ENCODE measurements around the gene PATL2.
"Not testable (repeated sequence)": the region's sequence is repeated elsewhere in the genome, so short reads cannot be mapped to it uniquely, and the experiment has no call there.

PATL2 gene

DNA sequence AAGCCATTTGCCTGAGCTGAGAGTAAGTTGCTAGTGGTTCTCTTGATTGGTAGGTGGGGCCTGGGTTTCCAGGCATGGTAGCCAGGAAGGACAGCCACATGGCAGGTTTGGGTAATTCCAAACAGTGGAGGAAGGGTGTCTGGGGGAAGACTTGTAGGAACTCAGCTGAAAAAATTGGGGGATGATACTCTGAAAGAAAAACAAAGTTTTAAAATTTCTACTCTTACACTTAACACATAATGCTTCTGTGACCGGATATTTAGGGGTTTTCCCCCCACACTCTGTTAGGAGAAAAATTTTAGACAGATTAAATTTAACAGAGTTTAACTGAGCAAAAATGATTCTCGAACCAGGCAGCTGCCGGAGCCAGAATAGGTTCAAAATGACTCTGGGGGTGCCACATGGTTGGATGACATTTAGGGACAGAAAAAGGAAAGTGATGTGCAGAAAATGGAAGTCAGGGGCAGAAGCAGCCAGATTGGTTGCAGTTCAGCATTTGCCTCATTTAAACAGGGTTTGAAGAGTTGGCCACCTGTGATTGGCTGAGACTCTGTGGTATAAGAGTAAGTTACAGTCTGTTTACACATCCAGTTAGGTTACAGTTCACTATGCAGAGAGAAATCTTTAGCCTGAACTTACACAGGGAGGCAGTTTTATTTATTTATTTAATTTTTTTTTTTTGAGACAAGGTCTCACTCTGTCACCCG lies 8.3 kb upstream of the PATL2 start:
- in situ Hi-C loops (cut with MboI; ENCODE audit: low sequenced_read_pairs), result no loop called here

DNA sequence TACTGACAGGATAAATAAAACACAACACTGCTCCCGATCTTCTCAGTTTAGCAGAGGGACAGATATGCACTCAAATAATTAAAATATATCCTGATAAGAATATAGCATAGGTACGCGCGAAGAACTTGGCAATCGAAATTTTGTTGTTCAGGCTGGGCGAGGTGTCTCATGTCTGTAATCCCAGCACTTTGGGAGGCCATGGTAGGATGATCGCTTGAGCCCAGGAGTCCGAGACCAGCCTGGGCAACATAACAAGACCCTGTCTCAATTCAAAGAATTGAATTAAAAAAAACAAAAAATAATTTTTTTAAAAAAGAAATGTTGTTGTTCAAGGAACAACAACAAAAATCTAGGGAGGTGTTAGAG lies 7.8 kb upstream of the PATL2 start:
- in situ Hi-C loops (cut with MboI; ENCODE audit: low sequenced_read_pairs), result no loop called here

DNA sequence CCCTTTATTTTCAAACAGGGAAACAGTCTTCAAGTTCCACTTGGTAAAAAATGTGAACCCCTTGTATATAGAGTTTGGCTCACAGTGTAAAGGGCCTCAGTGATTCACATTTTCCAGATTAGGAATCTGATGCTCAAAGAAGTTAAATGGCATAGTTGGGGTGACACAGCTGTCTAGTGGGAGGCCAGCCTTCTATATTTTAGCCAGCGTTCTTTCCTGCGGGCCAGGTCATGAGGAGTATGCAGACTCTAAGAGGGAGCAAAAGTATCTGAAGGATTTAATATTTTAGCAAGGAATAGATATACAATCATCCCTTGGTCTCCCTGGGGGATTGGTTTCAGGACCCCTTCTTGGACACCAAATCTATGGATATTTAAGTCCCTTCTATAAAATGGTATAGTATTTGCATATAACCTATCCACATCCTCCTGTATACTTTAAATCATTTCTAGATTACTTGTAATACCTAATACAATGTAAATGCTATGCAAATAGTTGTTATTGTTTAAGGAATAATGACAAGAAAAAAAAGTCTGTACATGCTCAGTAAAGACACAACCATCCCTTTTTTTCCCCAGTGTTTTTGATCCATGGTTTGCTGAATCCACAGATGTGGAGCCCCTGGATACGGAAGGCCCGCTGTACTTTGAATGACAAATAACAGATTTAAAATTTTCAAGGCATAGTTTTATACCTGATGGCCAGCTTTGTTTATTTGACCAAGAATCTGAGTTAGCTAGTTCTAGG lies 7.2 kb upstream of the PATL2 start:
- in situ Hi-C loops (cut with MboI; ENCODE audit: low sequenced_read_pairs), result no loop called here

DNA sequence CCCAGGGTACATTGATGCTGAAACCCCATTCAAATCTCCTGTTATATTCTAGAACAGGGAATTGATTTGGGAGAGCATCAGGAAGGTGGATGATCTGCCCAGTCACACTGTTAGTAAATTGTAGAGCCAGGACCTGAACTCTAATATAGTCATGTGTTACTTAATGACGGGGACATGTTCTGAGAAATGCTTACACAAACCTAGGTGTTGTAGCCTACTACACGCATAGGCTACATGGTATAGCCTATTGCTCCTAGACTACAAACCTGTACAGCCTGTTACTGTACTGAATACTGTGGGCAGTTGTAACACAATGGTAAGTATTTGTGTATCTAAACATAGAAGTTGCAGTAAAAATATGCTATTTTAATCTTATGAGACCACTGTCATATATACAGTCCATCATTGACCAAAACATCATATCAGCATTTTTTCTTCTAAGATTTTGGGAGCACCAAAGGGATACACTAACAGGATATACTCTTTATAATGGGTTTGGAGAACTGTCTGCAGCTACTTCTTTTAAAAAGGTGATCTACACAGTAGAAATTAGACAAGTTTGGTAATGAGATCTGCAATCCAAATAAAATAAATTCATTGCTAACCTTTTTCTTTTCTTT lies 6.0 kb upstream of the PATL2 start:
- in situ Hi-C loops (cut with MboI; ENCODE audit: low sequenced_read_pairs), result no loop called here

DNA sequence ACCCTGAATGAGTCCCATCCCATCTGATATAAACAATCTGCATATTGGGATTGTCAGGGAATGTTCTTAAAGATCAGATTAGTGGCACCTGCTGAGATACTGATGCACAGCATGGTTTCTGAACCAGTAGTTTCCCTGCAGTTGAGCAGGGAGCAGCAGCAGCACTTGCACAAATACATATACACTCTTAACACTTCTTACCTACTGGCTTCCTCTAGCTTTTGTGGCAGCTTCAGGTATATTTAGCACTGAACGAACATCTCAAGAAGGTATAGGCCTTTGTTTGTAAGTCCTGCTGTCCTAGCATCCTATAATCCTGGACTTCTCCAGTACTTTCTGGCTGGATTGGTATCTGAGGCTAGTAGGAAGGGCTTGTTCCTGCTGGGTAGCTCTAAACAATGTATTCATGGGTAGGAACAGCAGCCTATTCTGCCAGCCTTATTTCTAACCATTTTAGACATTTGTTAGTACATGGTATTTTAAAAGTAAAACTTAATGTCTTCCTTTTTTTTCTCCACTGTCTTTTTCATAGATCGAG lies 4.7 kb upstream of the PATL2 start:
- in situ Hi-C loops (cut with MboI; ENCODE audit: low sequenced_read_pairs), result no loop called here

DNA sequence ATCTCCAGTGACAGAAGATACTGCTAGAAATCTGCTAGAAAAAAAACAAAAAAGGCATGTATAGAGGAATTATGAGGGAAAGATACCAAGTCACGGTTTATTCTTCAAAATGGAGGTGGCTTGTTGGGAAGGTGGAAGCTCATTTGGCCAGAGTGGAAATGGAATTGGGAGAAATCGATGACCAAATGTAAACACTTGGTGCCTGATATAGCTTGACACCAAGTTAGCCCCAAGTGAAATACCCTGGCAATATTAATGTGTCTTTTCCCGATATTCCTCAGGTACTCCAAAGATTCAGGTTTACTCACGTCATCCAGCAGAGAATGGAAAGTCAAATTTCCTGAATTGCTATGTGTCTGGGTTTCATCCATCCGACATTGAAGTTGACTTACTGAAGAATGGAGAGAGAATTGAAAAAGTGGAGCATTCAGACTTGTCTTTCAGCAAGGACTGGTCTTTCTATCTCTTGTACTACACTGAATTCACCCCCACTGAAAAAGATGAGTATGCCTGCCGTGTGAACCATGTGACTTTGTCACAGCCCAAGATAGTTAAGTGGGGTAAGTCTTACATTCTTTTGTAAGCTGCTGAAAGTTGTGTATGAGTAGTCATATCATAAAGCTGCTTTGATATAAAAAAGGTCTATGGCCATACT lies 4.1 kb upstream of the PATL2 start:
- in situ Hi-C loops (cut with MboI; ENCODE audit: low sequenced_read_pairs), result no loop called here

DNA sequence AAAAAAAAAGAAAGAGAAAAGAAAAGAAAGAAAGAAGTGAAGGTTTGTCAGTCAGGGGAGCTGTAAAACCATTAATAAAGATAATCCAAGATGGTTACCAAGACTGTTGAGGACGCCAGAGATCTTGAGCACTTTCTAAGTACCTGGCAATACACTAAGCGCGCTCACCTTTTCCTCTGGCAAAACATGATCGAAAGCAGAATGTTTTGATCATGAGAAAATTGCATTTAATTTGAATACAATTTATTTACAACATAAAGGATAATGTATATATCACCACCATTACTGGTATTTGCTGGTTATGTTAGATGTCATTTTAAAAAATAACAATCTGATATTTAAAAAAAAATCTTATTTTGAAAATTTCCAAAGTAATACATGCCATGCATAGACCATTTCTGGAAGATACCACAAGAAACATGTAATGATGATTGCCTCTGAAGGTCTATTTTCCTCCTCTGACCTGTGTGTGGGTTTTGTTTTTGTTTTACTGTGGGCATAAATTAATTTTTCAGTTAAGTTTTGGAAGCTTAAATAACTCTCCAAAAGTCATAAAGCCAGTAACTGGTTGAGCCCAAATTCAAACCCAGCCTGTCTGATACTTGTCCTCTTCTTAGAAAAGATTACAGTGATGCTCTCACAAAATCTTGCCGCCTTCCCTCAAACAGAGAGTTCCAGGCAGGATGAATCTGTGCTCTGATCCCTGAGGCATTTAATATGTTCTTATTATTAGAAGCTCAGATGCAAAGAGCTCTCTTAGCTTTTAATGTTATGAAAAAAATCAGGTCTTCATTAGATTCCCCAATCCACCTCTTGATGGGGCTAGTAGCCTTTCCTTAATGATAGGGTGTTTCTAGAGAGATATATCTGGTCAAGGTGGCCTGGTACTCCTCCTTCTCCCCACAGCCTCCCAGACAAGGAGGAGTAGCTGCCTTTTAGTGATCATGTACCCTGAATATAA lies 2.2 kb upstream of the PATL2 start:
- in situ Hi-C loops (cut with MboI; ENCODE audit: low sequenced_read_pairs), result no loop called here

DNA sequence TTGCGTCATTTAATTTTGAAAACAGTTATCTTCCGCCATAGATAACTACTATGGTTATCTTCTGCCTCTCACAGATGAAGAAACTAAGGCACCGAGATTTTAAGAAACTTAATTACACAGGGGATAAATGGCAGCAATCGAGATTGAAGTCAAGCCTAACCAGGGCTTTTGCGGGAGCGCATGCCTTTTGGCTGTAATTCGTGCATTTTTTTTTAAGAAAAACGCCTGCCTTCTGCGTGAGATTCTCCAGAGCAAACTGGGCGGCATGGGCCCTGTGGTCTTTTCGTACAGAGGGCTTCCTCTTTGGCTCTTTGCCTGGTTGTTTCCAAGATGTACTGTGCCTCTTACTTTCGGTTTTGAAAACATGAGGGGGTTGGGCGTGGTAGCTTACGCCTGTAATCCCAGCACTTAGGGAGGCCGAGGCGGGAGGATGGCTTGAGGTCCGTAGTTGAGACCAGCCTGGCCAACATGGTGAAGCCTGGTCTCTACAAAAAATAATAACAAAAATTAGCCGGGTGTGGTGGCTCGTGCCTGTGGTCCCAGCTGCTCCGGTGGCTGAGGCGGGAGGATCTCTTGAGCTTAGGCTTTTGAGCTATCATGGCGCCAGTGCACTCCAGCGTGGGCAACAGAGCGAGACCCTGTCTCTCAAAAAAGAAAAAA lies 1.4 kb upstream of the PATL2 start:
- in situ Hi-C loops (cut with MboI; ENCODE audit: low sequenced_read_pairs), result no loop called here

DNA sequence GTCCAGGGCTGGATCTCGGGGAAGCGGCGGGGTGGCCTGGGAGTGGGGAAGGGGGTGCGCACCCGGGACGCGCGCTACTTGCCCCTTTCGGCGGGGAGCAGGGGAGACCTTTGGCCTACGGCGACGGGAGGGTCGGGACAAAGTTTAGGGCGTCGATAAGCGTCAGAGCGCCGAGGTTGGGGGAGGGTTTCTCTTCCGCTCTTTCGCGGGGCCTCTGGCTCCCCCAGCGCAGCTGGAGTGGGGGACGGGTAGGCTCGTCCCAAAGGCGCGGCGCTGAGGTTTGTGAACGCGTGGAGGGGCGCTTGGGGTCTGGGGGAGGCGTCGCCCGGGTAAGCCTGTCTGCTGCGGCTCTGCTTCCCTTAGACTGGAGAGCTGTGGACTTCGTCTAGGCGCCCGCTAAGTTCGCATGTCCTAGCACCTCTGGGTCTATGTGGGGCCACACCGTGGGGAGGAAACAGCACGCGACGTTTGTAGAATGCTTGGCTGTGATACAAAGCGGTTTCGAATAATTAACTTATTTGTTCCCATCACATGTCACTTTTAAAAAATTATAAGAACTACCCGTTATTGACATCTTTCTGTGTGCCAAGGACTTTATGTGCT lies 721 bp upstream of the PATL2 start:
- in situ Hi-C loops (cut with MboI; ENCODE audit: low sequenced_read_pairs), result no loop called here

DNA sequence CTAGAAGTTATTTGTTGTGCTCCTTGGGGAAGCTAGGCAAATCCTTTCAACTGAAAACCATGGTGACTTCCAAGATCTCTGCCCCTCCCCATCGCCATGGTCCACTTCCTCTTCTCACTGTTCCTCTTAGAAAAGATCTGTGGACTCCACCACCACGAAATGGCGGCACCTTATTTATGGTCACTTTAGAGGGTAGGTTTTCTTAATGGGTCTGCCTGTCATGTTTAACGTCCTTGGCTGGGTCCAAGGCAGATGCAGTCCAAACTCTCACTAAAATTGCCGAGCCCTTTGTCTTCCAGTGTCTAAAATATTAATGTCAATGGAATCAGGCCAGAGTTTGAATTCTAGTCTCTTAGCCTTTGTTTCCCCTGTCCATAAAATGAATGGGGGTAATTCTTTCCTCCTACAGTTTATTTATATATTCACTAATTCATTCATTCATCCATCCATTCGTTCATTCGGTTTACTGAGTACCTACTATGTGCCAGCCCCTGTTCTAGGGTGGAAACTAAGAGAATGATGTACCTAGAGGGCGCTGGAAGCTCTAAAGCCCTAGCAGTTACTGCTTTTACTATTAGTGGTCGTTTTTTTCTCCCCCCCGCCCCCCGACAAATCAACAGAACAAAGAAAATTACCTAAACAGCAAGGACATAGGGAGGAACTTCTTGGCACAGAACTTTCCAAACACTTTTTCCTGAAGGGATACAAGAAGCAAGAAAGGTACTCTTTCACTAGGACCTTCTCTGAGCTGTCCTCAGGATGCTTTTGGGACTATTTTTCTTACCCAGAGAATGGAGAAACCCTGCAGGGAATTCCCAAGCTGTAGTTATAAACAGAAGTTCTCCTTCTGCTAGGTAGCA lies 657 bp downstream of the PATL2 start:
- in situ Hi-C loops (cut with MboI; ENCODE audit: low sequenced_read_pairs), result no loop called here

DNA sequence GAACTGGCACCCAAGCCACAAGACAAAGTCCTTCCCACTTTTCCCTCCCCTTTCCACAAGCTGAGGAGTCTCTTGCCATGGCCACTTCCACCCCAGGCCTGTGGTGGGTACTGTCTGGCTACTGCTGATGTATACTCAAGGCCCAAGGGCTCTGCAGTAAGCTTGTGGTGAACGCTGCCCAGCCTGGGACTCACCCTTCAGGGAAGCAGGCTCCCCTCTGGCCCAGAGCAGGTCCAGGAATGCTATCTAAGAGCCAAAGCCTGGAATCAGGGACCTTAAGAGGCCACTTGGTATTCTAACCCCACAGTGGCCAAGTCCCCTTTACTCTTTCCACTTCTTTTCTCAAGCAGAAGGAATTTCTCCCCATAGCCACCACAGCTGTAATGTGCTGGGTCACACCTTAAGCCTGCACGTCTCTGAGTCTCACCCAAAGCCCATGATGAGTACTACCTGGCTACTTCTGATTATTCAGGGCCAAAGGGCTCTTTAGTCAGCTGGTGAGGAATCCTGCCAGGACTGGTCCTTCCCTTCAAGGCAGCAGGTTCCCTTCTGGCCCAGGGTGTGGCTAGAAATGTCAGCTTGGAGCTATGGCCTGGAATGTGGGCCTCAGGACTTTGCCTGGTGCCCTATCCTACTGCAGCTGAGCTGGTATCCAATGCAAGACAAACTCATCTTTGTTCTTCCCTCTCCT lies 4.0 kb downstream of the PATL2 start:
- in situ Hi-C loops (cut with MboI; ENCODE audit: low sequenced_read_pairs), result no loop called here

DNA sequence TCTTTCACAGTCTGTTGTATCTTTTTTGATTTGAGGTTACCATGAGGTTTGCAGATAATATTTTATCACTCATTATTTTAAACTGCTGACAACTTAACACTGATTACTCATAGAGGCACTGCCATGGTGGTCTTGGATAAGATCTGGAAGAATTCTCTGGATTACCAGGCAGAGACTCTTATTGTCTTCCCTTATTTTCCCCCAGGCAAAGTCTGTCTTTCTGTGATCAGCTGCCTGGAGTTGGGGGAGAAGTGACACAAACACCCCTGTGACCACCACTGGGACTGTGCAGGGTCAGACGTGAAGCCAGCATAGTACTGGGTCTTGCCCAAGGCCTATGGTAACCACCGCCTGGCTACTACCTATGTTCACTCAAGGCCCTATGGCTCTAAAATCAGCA lies 4.7 kb downstream of the PATL2 start:
- in situ Hi-C loops (cut with MboI; ENCODE audit: low sequenced_read_pairs), result no loop called here

DNA sequence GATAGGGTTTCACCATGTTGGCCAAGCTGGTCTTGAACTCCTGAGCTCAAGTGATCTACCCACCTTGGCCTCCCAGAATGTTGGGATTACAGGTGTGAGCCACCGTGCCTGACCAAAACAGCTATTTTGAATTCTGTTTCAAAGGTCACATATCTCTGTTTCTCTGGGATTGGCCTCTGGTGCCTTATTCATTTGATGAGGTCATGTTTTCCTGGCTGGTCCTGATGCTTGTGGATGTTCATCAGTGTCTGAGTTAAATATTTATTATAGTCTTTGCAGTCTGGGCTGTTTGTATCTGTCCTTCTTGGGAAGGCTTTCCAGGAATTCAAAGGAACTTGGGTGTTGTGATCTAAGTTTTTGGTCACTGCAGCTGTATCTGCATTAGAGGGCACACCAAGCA lies 5.1 kb downstream of the PATL2 start:
- in situ Hi-C loops (cut with MboI; ENCODE audit: low sequenced_read_pairs), result no loop called here

DNA sequence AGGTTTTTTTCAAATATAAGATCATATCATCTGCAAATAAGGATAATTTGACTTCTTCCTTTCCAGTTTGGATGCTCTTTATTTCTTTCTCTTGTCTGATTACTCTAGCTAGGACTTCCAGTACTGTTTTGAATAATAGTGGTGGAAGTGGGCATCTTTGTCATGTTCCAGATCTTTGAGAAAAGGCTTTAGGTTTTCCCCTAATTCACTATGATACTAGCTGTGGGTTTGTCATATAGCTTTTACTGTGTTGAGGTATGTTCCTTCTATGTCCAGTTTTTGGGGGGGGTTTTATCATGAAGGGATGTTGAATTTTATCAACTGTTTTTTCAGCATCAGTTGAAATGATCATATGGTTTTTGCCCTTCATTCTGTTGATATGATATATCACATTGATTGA lies 10.4 kb downstream of the PATL2 start:
- in situ Hi-C loops (cut with MboI; ENCODE audit: low sequenced_read_pairs), result not testable (repeated sequence)

DNA sequence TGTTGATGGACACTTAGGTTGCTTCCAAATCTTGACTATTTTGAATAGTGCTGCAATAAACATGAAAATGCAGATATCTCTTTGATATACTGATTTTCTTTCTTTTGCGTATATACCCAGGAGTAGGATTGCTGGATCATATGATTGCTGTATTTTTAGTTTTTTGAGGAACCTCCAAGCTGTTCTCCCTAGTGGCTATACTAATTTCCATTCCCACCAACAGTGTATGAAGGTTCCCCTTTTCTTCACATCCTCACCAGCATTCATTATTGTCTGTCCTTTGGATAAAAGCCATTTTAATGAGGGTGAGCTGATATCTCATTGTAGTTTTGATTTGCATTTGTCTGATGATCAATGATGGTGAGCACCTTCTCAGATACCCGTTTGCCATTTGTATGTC lies 12.5 kb downstream of the PATL2 start:
- in situ Hi-C loops (cut with MboI; ENCODE audit: low sequenced_read_pairs), result no loop called here

DNA sequence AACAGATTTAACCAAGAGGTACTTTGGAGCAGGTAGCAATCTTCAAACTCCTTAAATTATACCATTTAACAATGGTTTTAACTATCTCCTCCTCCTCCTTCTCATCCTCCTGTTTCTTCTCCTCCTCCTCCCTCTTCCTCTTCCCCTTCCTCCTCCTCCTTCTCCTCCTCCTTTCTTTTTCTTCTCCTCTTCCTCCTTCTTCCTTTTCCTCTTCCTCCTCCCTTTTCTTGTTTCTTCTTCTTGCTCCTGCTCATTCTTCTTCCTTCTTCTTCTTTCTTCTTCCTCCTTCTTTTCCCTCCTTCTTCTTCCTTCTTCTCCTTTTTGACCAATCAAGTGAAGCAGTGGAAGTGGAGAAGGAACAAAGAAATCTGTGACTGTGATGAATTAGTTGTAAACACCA lies 14.1 kb downstream of the PATL2 start:
- in situ Hi-C loops (cut with MboI; ENCODE audit: low sequenced_read_pairs), result no loop called here

DNA sequence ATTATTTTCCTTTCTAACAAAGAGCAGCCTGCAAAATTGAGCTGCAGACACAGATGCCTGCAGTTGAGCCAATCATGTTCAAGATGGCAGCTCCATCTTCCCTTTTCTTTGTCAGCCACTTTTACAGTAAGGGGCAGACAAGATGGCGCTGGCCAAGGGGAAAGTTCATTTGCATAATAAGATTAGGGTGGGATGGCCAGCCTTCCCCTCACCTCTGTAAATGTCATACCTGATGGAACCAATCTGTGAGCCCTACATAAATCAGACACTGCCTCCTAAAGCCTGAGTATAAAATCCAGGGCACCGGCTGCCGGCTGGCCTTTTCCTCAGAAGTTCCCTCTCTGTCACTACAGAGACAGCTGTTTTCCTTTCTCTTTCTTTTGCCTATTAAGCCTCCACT lies 15.8 kb downstream of the PATL2 start:
- in situ Hi-C loops (cut with MboI; ENCODE audit: low sequenced_read_pairs), result no loop called here

DNA sequence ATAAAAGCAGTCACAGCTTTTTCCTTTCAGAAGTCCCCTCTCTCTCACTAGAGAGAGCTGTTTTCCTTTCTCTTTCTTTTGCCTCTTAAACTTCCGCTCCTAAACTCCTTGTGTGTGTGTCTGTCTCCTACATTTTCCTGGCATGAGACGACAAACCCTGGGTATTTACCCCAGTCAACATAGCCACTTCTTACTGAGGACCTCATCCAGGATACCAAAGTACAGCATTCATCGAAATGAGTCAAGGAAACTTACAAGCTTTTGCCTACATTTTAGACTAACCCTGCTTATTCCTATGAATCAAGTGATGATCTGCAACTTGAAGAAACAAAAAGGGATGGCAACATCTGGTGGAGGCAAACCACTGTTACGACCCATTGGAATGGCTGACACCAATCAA lies 16.7 kb downstream of the PATL2 start:
- in situ Hi-C loops (cut with MboI; ENCODE audit: low sequenced_read_pairs), result no loop called here

Measured in HL-60/S4 treated with retinoic acid at 250 ng/mL for 4 days and 3 days (cell line).